Measurements from ENCODE around the gene ABCC6. TPM values are rescaled to one million over a fixed set of nuclear protein-coding genes. Genes with fewer than 3 reads are reported as not detected.
"Not testable (repeated sequence)": the region's sequence is repeated elsewhere in the genome, so short reads cannot be mapped to it uniquely, and the experiment has no call there.

The ABCC6 gene
- total RNA-seq, 1 experiment from 2014 or later = 3.9 TPM

DNA sequence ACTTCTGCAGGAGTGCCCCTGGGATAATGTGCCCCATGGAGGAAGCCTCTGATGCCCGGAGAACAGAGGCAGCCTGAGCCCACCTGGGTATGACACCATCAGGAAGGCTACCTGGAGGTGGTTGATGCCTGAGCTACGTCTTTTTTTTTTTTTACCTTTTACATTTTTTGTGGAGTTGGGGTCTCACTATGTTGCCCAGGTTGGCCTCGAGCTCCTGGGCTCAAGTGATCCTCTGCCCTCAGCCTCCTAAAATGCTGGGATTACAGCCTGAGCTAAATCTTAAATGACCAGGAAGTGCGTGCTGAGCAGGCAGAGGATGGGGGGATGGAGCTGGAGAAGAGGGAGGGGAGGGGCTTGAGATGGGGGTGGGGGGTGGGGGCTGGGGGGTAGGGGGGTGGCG, 32.7 kb downstream of the ABCC6 start:
- no peak for DNase-seq (ENCODE audit: low read depth)

DNA sequence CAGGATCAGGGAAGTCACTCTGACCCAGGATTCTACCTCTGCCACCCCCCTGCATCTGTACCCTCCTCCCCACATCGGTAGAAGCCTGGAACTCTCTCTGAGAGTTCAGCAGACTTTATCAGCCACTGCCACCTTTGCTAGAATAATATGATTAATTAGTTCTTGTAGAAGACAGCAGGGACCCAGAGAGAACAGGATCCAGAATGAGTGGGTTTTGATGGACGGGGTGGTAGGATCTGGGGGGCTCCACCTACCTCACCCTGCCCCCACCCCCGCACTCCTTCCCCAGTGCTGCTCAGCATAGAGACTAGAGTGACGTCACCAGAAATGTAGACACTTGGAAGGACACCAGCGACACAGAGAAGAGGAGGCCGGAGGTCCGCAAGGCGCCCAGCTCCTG, 33.5 kb downstream of the ABCC6 start:
- DNase-seq (ENCODE audit: low read depth) = no peak

DNA sequence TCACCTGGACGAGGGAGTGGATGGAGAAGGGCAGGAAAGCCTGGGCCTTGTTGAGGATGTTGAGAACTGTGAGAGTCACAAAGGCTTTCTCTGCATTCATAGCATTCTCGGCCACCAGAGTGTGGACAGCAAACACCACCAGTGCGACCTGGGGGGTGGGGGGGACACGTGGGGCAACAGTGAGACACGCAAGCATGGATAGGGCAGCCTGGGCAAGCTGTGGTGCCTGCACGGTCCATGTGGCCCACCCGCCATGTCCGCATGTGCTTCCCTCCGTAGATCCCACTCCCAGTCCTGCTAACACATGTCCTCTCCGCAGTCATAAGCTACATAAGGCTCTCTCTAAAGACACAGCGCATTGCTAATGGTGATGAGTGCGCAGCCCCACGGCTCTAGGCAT, 34.5 kb downstream of the ABCC6 start:
- no peak for DNase-seq (ENCODE audit: low read depth)

DNA sequence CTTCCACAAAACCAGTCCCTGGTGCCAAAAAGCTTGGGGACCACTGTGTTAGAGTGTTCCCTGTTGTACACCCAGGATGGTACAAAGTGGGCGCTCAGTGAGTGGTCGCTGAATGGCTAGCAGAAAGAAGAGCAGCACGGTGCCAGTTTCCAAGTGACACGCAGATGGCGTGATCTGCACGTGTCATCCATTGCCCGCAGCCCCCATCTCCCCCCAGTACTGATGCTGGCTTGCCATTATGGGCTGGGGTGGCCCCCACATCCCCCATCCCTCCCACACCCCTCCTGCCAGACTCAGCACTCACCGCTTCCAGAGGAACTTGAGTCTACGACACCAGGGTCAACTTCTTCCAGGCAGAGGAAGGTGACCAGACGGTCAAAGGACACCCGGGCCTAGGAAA, 36.5 kb downstream of the ABCC6 start:
- DNase-seq (ENCODE audit: low read depth) = no peak

DNA sequence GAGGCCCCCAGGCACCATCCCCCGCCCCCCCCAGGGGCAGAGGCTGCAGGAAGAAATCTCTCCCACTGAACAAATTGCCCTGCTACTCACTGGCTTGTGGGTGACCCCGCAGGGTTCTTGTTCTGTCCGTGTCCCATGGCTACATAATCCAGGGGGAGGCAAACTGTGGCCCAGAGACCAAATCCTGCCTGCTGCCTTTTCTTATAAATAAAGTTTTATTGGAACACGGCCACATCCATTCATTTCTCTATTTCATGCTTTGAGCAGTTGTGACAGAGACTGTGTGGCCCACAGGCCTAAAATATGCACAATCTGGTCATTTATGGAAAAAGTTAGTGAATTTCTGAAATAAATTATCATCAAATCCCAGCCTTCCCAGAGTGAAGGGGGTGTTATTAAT, 38.2 kb downstream of the ABCC6 start:
- DNase-seq (ENCODE audit: low read depth) = no peak

DNA sequence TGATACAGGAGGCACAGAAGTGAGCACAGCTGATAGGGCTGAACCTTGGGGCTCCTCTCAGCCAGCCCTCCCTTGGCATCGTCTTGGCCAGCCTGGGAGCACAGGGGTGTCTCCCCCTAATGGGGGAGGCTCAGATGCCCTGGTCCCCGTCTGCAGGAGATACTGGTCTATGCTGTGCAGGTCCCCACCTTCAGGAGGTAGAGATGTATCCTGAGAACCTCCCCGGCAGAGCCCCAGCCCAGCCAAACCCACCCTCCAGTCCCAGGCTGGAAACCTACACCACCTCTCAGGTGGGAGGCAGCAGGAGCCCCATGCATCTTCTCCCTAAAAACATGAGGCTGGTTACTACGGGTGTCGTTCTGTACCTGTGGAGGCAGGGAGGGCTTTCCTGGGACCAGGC, 38.7 kb downstream of the ABCC6 start:
- DNase-seq (ENCODE audit: low read depth) = no peak

DNA sequence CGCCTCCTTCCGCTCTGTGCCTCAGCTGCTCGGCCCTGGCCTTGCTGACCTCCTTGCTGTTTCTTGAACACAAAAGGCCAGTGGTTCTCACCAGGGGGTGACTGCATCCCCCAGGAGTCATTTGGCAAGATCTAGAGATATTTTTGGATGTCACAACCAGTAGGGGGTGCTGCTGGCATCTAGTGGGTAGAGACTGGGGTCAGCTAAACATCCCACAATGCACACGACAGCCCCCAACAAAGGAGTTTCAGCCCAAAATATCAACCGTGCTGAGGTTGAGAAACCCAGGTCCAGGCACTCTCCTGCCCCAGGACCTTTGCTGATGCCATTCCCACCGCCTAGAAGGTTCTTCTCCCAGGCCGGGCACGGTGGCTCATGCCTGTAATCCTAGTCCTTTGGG, 39.7 kb downstream of the ABCC6 start:
- no peak for DNase-seq (ENCODE audit: low read depth)

DNA sequence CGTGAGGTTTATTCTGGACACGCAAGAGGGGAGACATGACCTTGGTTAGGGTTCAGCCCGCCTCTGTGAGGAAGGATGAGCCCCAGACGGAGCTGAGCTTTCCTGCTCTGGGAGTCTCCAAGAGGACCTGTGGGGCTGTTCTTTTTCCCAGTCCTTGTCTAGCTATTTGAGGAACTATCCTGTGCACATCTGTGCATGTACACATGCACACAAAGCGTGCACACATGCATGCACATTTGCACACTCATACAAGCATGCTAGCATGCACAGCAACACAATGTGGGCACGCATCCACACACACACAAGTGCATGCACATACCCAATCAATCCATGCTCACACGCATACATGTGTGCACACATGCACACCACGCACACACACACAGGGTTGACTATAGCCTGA, 40.4 kb downstream of the ABCC6 start:
- DNase-seq (ENCODE audit: low read depth) = no peak

DNA sequence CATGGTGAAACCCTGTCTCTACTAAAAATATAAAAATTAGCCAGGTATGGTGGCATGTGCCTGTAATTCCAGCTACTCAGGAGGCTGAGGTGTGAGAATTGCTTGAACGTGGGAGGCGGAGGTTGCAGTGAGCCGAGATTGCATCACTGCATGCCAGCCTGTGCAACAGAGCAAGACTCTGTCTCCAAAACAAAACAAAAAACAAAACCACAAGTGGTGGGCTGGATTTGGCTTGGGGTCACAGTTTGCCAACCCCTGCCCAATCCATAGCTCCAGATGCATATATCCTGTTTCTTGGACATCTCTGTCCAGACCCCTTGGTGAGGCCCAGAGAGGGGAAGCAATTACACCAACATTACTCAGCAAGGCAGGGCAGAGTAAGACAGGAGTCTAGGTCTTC, 41.5 kb downstream of the ABCC6 start:
- not testable (repeated sequence) for DNase-seq (ENCODE audit: low read depth)

DNA sequence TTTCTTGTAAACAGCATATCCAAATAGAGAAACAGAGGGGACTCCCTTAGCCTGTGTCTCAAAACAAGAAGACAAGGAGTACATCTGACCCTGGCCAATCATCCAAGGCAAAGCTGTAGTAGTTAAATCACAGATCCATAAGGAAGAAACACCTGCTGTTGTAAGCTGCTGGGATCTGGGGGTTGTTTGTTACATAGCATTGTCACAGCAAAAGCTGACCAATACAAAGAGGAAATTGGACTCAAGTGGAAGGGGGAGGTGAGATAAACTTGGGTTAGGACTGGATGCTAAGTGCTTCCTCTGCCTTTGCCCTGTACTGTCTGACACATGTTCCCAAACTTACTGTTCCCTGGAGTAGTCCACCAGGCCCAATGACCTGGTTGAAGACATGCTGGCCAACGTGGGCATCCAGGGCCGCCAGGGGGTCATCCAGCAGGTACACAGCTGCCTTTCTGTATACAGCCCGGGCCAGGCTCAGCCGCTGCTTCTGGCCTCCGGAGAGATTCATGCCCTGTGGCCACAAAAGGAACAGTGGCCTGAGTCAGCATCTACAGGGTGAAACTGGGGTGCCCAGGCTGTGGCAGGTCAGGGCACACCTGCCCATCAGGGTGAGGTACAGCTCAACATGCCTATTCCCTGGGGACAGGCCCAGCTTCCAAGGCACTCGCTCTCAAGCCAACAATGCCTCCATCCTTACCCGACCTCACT, 44.7 kb downstream of the ABCC6 start:
- no peak for DNase-seq (ENCODE audit: low read depth)

DNA sequence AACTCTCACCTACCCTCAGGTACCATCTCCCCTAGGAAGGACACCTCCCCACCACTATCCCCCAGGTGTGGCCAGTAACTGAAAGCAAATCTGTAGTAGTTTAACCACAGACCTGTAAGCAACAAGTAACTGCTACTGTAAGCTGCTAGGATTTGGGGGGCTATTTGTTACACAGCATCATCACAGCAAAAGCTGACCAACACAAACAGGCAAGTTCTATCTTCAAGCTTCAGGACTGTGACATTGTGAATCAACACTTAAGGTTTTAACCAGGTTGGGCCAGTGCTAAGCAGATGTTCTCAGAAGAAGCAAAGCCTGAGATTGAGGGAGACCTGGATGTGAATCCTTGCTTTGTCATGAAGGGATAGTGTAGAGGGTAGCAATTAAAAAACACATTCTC, 47.0 kb downstream of the ABCC6 start:
- DNase-seq (ENCODE audit: low read depth) = no peak

DNA sequence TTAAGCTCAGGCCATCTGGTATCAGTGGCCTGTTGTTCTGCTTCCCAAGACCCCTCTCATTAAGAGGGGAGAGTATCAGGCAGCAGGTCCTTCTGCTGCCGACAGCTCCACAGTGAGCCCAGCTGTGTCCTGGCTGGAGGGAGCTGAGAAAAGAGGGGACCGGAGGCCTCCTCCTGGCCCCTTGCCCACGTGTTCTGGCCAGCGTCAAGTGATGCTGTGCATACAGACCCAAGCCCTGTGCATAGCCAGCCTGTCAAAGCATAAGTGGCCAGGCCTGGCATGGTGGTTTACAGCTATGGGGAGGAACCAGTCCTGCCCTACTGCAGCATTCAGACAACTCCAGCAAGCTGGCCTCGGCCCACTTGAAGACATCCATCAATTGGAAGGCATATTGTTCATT, 48.0 kb downstream of the ABCC6 start:
- no peak for DNase-seq (ENCODE audit: low read depth)

DNA sequence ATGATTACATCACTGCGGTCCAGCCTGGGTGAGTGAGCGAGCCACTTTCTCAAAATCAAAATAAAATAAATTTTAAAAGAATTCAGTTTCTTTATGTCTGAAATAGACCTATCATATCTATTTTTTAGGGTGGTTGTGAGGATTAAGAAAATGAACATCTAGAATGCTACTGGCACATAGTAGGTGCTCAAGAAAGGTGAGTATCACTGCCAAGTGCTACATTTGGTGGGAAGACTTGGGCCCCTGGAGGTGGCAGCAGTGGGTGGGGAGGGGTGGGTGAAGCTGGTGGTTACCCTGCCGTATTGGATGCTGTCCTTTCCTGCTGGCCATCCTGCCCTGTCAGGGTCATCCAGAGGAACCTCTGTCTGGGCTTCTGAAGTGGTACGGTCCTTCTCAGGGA, 50.3 kb downstream of the ABCC6 start:
- no peak for DNase-seq (ENCODE audit: low read depth)

DNA sequence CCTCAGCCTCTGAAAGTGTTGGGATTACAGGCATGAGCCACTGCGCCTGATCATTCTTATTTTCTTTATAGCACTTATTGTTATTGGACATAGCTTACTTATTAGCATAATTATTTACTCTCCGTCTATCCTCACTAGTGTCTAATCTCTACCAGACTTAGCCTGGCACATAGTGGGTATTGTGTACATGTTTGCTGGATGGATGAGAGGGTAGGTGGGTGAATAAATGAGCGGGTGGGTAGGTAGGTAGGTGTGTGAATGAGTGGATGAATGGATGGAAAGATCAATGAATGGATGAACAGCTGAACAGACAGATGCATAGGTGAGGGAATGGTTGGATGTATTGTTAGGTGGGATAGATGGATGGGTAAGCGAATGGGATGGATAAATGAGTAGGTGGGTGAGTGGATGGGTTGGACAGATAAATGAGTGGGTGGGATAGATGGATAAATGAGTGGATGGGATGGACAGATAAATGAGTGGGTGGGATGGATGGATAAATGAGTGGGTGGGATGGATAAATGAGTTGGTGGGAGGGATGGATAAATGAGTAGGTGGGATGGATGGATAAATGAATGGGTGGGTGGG, 51.9 kb downstream of the ABCC6 start:
- DNase-seq (ENCODE audit: low read depth) = no peak

DNA sequence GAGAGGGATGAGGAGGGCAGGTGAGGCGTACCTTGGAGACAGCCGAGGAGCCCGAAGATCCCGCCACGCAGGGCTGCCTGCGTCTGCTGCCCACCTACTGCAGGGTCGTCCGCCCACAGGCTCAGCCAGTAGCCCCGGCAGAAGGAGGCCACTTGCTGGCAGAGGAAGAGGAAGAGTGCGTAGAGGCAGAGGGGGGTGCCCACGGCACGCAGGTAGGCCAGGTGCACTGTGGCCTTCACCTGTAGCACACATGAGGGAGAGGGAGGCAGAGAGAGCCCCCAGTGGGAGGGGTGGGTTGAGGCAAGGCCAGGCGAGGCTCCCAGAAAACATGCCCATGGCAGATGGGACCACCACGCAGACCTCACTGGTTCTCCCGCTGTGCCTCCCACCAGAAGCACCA, 53.7 kb downstream of the ABCC6 start:
- DNase-seq (ENCODE audit: low read depth) = no peak

DNA sequence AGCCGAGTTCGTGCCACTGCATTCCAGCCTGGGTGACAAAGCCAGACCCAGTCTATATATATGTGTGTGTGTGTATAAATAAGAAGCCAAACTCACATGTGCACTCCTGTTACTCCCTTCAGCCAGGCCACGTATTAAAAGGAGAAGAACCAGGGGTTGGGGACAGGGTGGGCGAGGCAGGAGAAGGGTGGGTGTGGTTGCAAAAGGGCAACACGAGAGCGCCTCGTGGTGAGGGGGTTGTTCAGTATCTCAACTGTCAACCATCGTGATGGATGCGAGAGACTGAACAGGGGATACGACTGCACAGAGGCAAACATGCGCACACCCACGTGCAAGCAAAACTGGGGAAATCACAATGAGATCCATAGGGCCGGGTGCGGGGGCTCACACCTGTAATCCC, 54.9 kb downstream of the ABCC6 start:
- DNase-seq (ENCODE audit: low read depth) = no peak

DNA sequence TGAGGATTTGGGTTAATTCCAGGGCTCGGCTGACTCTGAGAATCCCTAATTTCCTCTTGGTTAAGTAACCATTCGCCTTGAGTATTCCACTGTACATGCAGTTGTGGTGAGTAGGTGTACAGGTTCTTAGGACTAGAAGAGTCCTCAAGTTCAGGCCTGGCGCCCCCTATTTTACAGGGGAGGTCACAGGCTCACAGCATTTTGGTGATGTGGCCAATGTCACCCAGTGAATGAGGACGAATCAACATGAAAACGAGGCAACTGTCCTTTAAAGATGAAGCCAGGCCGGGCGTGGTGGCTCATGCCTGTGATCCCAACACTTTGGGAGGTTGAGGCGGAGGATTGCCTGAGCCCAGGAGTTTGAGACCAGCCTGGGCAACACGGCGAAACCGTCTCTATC, 55.4 kb downstream of the ABCC6 start:
- no peak for DNase-seq (ENCODE audit: low read depth)

DNA sequence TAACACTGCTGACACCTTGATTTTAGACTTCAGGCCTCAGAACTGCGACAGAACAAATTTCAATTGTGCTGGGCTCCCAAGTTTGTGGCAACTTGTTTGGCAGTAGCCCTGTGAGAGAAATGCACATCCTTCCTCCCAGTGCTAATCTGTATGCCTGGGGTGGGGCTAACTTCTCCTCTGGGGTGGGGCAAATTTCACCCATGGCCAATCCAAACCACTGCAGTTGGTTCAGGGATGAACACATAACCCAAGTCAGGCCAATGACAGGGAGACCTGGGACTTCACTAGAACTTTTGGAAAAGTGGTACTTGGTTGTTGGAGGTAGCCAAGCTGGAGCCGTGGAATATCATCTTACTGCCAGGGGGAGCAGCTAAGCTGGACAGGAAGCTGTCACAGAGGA, 56.3 kb downstream of the ABCC6 start:
- no peak for DNase-seq (ENCODE audit: low read depth)

DNA sequence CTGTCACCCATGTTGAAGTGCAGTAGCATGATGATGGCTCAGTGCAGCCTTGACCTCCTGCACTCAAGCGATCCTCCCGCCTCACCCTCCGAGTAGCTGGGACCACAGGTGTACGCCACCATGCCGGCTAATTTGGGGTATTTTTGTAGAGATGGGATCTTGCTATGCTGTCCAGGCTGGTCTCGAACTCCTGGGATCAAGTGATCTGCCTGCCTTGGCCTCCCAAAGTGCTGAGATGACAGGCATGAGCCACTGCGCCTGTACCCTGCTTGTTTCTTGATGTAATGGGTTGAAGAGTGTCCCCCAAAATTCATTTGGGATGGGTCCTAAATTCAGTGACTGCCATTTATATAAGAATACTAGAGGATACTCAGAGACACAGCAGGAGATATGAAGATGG, 57.2 kb downstream of the ABCC6 start:
- DNase-seq (ENCODE audit: low read depth) = no peak

DNA sequence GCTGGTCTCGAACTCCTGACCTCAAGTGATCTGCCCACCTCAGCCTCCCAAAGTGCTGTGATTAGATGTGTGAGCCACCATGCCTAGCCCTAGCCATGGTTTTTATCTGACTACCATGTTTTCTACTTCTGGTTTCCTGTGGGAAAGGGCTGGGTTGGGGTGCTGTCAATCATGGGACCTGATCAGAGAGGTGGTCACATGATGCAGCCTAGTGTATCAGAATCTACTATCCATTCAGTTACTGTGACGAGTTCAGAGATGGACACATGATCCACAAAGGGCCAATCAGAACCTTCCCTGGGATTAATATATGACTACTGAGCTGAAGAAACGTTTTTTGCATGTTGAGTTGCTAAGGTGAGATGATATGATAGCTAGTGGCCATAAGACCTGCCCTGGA, 59.1 kb downstream of the ABCC6 start:
- no peak for DNase-seq (ENCODE audit: low read depth)

DNA sequence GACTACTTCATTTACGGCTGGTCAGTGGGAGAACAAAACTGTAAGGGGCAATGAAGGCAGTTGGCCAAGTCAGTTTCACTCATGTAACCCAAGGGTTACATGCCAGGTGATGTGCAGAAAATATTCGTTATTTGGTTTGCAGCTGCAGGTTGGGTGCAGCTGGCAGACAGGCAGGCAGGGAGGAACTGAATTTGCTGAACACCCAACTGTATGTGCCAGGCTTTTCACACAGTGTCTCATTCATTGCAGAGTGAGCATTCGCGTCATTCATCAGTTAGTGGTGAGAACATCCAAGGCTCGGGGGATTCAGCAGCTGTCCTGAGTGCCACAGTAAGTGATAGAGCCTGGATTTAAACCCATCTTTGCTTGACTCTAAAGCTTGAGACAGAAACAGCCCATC, 59.7 kb downstream of the ABCC6 start:
- DNase-seq (ENCODE audit: low read depth) = no peak

DNA sequence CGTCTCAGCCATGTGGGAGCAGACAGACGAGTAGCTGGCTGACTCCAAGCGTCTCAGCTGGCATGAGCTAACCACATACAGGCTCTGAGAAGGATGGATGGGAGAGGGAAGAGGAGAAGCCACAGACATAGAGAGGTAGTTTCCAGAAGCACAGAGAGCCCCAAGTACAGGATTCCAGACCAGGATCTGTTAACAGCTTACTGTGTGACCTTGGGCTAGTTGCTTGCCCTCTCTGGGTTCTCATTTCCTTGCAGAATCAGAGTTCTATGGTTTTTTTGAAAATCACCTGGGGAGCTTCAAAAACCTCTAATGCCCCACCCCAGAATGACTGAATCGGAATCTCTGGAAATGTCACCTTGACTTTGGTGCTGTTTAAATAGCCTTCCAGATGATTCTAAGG, 60.2 kb downstream of the ABCC6 start:
- DNase-seq (ENCODE audit: low read depth) = no peak

DNA sequence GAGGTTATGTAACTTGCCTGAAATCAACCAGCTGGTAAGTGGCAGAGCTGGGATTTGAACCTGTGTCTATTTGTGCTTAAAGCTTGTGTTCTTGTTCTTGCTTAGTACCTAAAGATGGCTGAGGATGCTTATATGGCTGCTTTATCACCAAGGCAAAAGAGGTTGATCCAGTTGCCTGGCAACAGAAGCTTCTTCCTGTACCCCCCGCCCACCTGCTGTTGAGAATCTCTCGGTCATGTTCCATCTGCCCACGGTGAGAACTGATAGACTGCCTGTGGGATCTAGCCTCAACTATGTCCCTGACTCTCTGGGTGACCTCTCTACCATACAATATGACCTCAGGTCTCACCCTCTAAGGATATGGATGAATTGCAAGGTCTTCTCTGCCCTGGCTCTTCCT, 60.7 kb downstream of the ABCC6 start:
- no peak for DNase-seq (ENCODE audit: low read depth)

DNA sequence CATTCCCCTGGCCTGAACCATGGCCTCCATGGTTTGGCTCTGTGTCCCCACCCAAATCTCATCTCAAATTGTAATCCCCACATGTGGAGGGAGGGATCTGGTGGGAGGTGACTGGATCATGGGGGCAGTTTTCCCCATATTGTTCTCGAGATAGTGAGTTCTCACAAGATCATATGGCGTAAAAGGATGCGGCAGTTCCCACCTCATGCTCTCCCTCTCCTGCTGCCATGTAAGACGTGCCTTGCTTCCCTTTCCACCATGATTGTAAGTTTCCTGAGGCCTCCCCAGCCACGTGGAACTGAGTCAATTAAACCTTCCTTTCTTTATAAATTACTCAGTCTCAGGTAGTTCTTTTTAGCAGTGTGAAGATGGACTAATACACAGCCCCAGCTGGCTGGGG, 61.5 kb downstream of the ABCC6 start:
- not testable (repeated sequence) for DNase-seq (ENCODE audit: low read depth)

All from M059J (cell line).